BJ (cell line): ENCODE data around the gene VEZF1. TPM values are rescaled to one million over a fixed set of nuclear protein-coding genes. Genes with fewer than 3 reads are reported as not detected.
"Not testable (repeated sequence)": the region's sequence is repeated elsewhere in the genome, so short reads cannot be mapped to it uniquely, and the experiment has no call there.

ENCODE experiments used
- CTCF ChIA-PET: fragments of 350-600 bp; formaldehyde crosslinking; extraction: SDS; loops from one replicate; lab custom pipeline; 2021; ENCODE audit warnings: antibody characterized with exemption, inconsistent platforms; lab: Yijun Ruan, JAX
- POLR2A ChIA-PET: fragments of 300-600 bp; sonication (Branson Sonifier 250); formaldehyde crosslinking; extraction: SDS; loops from one replicate; lab custom pipeline; 2021; ENCODE audit warnings: antibody characterized with exemption; lab: Charles Lee
- DNase-seq: peaks from one replicate; pipeline ENCODE4 v3.0.0-alpha.2; 2011; ENCODE audit warnings: low read depth
- H3K27me3 ChIP-seq: 2 replicates; pipeline ENCODE4 v1.6.0; 2011; ENCODE audit warnings: low read length; ENCODE audit not compliant: control insufficient read depth, insufficient read depth
- H3K36me3 ChIP-seq: 2 replicates; pipeline ENCODE4 v1.5.1; 2011; ENCODE audit warnings: low read length; ENCODE audit not compliant: control insufficient read depth, insufficient read depth
- H3K4me3 ChIP-seq: 2 replicates; pipeline ENCODE4 v1.5.1; 2011; ENCODE audit warnings: low read depth, mild to moderate bottlenecking, control low read depth, low read length
- polyA plus RNA-seq: library from polyadenylated mRNA; depleted of rRNA; stranded (reverse); fragments of >200 nt; gene quantifications from 2 replicates; pipeline ENCODE4 v1.2.3, GENCODE V29; 2011
- TF ChIP-seq, protein P1 (sequence below): IDR thresholded peaks from 2 replicates; pipeline ENCODE4 v1.5.1; 2011; ENCODE audit warnings: low read depth, mild to moderate bottlenecking, control low read depth, inconsistent platforms, low read length, moderate library complexity; ENCODE audit not compliant: insufficient read depth

Gene VEZF1
- polyA plus RNA-seq, 1 experiment, result 27.3 TPM

DNA sequence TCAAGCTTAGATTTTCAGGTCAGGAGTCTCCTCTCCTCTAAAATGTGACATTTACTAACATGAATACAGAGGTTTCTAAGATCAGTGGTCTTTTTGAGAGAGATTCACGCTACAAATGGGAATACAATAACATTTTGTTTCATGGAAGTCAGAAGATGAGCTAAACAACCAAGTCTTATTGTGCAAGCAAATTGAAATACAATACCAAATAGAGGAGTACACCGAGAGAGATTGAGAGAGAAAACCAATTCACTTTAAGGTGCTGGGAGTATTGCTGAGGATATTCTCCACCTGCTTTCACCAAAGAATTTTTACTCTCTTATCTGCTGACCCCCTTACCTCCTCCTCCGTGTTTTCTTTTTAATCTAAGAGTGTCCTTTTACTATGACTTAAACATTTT lies 11.5 kb downstream of the VEZF1 start:
- CTCF ChIA-PET, result interaction anchor here (0.8 to 1.6 kb wide), 4 partner anchors 18 to 115 kb away, joined by 3 to 5 read pairs (median 4); no protein-coding TSS in a partner anchor
- Histone ChIP-seq H3K36me3 (peaks cover 12% of the 10 kb centered on the region), H3K4me3 (no peak overlapping the region), H3K27me3 (no peaks in the 10 kb centered on the region)
- TF ChIP-seq, protein P1, sequence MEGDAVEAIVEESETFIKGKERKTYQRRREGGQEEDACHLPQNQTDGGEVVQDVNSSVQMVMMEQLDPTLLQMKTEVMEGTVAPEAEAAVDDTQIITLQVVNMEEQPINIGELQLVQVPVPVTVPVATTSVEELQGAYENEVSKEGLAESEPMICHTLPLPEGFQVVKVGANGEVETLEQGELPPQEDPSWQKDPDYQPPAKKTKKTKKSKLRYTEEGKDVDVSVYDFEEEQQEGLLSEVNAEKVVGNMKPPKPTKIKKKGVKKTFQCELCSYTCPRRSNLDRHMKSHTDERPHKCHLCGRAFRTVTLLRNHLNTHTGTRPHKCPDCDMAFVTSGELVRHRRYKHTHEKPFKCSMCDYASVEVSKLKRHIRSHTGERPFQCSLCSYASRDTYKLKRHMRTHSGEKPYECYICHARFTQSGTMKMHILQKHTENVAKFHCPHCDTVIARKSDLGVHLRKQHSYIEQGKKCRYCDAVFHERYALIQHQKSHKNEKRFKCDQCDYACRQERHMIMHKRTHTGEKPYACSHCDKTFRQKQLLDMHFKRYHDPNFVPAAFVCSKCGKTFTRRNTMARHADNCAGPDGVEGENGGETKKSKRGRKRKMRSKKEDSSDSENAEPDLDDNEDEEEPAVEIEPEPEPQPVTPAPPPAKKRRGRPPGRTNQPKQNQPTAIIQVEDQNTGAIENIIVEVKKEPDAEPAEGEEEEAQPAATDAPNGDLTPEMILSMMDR, result no peak
- DNase-seq, result no peak
- POLR2A ChIA-PET, result interaction anchor here (1.1 kb wide), 1 partner anchor 107 kb away, joined by 3 read pairs; no protein-coding TSS in a partner anchor

DNA sequence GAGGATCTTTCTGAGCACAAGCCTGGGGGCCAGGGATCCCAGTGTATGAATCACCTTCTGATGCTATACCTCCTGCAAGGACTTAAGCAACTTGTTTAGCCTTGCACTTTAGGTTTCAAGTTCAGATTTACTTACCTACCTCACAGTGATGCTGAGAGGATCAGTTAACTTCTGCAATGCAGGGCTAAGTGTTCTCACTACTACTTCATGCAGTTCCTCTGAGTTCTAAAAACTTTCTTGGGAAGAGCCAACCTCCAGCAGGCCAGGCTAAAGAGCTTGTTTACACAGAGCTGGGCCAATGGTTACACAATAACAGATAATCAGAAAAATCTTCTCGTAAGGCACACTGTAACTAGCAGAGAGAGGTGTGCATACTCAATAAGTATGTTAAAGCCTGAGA lies 13.0 kb downstream of the VEZF1 start:
- no peak for DNase-seq
- Histone ChIP-seq H3K4me3 (no peak overlapping the region), H3K36me3 (peaks cover 12% of the 10 kb centered on the region), H3K27me3 (no peaks in the 10 kb centered on the region)
- ChIA-PET POLR2A (interaction anchor here (0.5 to 0.7 kb wide), 3 partner anchors 48 to 142 kb away, joined by 3 to 14 read pairs (median 5); no protein-coding TSS in a partner anchor), CTCF (interaction anchor here (0.9 to 1.3 kb wide), 5 partner anchors 15 to 42 kb away, joined by 3 to 4 read pairs (median 3); partner anchors contain the start of gene CUEDC1)
- TF ChIP-seq, protein P1, result no peak

DNA sequence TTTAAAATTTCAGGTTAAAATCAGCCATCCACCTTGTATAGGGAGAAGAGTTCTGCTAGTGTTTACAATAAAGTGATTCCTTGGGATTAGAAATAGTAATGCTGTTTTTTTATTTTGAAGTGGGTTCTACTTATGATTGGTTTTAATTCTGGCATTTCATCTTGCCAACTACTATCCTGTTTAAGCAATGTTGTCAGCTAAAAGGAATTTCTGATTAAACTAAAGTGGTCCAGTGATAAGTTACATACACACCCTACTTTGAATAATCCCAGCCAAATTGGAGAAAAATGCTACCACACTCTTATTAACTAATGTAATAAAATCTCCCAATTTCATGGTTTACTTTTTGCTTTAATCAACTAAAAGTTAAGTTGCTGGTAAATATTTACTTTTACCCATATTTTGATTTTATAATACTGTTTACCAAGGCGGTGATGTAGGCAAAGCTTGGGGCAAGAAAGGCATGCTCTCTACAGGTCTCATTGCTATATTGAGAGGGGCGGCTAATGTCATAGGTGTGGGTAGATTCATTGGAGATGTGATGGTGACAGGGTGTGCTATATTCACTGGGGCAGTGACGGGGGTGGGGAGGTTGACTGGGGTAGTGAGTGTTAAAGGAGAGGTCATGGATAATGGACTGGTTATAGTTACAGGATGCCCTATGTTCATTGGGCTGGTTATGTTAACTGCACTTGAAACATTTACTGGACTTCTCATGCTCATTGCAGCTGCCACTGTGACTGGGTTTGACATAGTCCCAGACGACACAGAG lies 13.8 kb downstream of the VEZF1 start:
- CTCF ChIA-PET, result interaction anchor here (1.1 to 1.7 kb wide), 4 partner anchors 14 to 81 kb away, joined by 3 to 7 read pairs (median 3); no protein-coding TSS in a partner anchor
- peaks cover 12% of the 10 kb centered on the region for H3K36me3 ChIP-seq
- H3K4me3 ChIP-seq, POLR2A ChIA-PET, DNase-seq, H3K27me3 ChIP-seq: not testable (repeated sequence)

DNA sequence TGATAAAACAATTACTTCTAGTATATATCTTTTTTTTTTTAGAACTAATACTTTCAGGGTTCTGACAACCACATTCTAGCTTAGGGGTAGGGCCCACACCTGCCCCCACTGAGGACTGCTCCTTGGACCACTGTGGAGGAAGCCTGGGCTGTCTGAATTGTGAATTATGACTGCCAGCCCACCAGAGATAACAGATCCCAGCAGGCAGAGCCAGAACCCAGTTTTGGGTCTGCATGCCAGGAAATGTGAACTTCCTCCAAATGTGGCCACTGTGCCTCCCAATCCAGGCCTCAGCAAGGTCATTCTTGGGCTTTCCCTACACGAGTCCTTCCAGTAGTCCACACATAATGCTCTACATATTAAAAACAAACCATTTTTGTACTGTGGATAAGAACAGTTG lies 15.9 kb downstream of the VEZF1 start:
- no peaks in the 10 kb centered on the region for H3K27me3 ChIP-seq
- ChIA-PET POLR2A (no interaction called here), CTCF (interaction anchor here (1.3 to 1.7 kb wide), 3 partner anchors 16 to 100 kb away, joined by 3 to 7 read pairs (median 3); no protein-coding TSS in a partner anchor)
- peaks cover 10% of the 10 kb centered on the region for H3K36me3 ChIP-seq
- DNase-seq, result no peak
- TF ChIP-seq, protein P1, result no peak
- H3K4me3 ChIP-seq, result no peak overlapping the region

DNA sequence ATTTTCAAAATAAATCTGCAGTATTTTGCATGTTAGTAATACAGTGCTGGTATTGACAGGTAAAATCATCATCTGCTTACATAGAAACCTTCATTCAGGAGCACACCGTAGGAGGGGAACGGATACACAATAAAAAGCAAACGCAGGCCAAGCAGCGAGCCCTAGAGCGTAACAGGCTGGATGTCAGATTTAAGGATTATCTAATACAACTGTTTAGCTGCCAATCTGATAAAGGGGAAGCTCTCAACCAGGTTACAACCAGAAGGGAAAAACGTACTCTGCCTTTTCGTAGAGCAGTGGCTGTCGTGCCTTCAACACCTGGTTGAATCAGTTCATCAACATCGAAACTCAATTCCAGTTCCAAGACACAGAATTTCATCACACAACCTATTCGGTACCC lies 16.5 kb downstream of the VEZF1 start:
- TF ChIP-seq, protein P1, result no peak
- ChIA-PET POLR2A (no interaction called here), CTCF (interaction anchor here (0.9 to 2.0 kb wide), 5 partner anchors 9 to 113 kb away, joined by 3 to 10 read pairs (median 4); no protein-coding TSS in a partner anchor)
- no peak for DNase-seq
- Histone ChIP-seq H3K27me3 (no peaks in the 10 kb centered on the region), H3K36me3 (peaks cover 7% of the 10 kb centered on the region), H3K4me3 (no peak overlapping the region)
